HG02970 (cell line): ENCODE measurements around the gene ANKRD39.

Source experiments
- ATAC-seq: cut with Tn5 transposase; IDR thresholded peaks from one replicate; pipeline ENCODE4 v1.9.1; 2021; ENCODE audit warnings: mild to moderate bottlenecking, moderate library complexity, moderate number of reproducible peaks; ENCODE audit not compliant: unreplicated experiment, low FRiP score

ANKRD39 gene

DNA sequence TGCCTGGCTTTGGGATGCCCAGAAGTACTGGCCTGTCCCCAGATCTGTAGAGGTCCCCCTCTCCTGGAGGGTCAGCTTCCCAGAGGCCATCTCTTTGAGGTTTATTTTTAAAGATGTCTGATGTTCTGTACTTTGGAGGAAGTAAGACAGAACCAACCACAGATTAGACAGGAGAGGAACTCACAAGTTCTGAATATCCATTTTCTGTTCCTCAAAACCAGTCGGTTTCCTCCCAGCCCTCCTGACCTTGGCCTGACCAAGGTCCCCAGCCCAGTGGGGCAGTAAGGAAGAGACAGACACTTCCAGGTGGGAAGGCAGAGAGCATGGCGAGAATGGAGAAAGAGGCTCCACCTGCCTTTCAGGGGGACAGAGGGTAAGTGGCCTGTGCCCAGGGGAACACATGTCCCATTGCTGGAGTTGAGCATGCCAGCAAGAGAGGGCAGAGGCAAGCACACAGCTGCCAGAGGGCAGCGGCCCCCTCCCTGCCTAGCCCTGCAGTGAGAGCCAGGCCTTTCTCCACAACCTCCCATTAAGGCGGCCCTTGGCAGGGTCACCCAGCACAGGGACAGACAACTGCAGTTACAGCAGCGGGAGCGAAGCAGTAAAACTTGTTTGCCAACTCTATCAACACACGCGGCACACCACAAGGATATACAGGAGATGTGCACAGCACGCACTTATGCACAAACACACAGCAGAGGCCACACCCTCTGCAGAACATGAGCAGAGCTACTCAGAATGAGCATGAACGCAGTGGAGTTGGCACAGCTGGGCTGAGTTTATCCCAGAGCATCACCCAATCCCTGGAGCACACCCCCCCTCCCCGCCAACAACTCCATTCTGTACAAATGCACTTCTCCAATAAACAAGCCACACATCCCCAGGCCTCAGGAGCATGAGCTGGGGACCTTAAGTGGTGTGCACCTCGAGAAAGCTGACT, 30.5 kb upstream of the ANKRD39 start:
- no peak for ATAC-seq

DNA sequence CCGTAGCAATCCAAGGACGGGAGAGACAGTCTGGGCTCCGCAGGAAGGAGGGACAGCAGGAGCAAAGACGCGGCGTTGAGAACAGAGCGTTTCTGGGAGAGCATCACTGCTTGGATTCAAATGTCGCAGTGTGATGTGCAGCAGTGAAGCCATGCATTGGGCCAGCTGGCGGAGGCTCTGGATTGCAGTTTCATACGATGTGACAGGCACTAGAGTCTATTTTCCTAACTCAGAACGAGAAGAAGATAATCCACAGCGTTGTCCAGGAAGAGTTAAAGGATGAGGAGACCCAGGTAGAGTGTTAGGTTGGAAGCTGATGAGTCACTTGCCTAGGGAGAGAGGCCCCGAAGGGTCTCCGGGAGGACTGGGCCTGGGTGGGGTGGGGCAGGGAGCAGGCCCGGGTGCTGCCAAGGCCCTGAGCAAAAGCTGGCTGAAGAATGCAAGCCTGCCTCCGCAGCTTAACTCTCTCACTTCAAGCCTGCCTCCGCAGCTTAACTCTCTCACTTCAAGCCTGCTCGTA, 29.7 kb upstream of the ANKRD39 start:
- no peak for ATAC-seq

DNA sequence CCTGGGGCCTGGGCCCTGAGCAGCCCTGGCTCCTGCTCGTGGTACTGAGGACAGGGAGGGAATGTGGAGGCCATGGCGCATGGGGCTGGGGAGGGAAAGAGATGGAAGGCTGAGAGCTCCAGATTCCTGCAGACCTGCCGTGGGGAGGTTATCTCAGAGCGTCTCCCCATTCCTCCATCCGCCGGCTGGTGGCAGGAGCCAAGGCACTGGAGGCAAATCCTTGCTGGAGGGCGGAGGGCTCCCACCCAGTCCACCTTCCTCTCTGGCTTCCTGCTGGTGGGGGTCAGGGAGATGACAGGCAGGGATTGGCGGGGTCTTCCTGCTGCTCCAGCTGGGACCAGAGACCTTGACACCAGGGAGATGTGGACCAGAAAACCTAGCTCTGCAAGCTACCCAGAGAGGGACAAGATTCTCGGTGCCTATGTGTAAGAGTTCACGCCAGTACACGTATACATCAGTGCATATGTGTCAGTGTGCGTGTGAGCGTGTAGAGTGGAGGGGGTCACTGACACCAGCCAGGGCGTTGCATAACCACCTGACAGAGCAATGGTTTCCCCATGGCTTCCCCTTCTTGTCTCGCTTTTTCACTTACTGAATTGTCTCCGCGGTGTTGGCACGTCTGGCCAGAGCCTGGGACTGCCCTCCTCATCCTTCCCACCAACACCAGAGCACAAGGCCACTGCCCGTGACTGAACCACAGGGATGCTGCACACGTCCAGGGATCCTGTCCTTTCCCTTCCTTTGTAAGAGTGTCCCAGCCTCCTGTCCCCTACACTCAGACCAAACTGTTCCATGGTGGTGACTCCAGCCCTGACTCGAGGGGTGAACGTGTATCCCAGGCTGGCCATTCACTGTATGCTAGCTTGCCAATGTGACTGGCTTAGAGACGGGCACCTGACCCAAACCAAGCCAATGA, 27.9 kb upstream of the ANKRD39 start:
- no peak for ATAC-seq

DNA sequence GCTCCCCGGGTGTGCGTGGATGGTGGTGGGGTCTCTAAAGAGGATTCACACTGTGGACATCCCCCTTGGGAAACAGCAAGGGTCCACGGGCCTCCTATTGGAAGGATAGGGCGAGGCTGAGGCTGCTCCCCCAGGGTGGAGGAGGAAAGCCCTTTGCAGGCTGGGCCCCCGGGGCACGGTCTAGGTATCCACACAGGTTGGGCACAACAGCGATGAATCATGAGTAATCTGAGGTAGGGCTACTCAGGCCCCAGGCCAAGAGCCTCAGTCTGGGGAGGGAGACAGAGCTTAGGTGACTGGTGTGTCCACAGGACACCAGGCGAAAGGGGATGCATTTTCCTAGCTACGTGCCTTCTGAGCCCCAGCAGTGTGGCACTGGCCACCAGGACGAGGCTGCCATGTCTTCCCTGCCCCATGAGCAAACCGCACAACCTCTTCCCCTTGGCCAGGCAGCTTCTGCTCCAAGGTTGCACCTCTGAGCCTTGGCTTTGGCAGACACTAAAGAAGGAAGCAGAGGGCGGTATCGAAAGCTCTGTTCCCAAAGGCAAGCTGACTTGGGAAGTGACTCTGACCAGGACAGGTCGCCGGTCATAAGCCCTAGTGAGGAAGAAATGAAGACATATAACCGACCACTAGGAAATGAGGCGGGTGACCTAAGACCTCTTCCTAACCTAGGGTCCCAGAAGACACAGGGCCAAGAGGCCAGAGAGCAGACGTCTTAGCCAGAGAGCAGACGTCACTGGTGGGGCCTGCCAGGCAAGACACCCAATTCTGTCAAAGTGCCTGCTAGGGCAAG, 26.7 kb upstream of the ANKRD39 start:
- ATAC-seq: no peak

DNA sequence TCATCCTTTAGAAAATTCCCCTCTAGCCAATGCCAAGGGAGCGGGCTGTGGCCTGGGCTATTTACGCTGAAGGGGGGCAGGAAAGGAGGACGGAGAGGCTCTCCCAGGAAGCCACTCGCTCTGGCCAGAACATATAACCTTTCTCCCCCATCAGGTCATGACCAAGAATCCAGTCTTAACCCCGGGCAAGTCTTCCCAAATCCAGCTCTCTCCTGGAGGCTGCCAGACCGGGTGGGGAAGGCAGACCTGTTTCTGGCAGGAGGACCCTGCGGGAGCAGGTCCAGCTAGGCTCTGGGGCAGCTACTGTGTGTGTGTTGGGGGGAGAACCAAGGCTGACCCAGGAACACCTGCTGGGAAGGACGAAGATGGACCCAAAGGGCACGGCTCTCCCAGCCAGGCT, 25.5 kb upstream of the ANKRD39 start:
- ATAC-seq: no peak

DNA sequence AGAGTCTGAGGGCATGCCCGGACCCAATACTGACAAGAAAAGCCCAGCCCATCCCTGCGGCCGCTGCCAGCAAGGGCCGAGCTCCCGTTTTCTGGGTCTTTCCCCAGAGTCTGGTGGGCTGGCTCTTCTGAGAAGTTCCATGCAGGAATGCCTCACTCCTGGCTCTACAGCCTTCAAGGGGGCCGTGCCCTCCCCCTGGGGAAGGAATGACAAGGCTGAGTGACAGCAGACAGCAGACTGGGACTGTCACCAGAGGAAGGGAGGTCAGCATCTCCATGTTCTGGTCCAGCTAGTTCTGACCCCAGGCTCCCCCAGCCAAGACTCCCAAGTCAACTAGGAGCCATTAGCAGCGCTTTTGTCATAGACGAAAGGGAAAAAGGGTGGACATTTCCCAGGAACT, 25.1 kb upstream of the ANKRD39 start:
- ATAC-seq: no peak

DNA sequence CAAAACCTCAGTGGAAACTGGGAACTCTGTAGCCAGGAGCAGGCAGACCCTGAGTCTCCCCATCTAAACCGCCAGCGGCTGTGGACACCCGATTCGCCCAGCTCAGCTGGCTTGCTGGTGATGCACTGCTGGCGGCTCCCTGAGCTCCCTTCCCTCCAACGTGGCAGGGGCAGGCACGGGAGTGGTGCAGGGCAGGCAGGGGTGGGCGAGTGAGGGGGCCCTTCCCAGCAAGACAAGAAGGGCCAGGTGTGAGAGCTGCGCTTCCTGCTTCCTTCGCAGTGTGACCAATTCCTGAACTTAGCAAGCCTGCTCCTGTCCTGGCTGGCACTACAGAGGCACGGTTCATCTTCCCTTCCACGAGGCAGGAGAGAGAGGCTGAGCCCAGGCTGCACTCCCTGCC, 24.4 kb upstream of the ANKRD39 start:
- ATAC-seq: no peak

DNA sequence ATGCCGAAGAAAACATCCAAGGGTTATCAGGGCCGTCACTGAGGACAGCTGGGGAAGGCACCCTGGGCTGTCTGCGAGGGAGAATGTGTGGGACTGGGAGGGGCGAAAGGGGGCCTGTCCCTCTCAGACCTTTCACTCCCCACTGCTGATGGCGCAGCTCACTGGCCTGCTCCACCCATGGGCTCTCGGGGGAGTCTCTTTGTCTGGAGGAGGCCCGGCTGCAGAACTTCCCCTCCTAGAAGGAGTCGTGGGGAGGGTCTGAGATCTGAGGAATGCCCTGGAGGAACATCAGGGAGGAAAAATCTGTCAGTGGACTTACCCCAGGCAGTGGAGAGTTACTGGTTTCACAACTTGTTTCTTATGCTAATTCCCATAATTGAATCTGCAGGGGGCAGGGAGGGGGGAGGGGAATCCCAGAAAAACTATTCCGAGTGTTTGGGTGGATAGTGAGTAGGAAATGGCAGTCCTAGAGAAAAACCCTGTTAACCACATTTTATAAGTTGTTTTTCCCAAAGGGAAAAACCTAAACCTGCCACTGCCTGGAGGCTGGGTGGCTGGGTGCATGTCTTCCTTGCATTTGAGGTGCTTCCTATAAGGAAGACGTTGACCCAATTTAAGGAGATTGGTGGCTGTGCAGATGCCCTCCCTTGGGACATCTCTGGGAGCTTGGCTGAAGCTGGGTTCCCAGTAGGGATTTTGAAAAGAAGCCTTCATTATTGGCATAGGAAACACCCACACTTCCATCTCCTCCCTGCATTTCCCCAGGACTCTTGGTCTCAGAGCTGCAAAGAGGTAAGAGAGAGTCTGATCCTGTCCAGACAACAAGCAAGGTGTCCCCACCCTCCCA, 23.8 kb upstream of the ANKRD39 start:
- no peak for ATAC-seq

DNA sequence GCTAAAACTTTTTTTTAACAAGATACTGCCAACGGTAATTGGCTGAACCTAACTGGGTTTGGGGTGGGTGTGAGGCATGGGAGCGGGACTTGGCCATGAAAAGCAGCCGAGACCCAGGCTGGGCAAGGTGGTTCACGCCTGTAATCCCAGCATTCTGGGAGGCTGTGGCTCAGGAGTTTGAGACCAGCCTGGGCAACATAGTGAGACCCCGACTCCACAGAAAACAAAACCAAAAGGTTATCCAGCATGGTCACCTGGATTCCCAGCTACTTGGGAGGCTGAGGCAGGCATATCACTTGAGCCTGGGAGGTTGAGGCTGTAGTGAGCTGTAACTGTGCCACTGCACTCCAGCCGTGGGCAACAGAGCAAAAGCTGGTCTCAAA, 23.1 kb upstream of the ANKRD39 start:
- no peak for ATAC-seq

DNA sequence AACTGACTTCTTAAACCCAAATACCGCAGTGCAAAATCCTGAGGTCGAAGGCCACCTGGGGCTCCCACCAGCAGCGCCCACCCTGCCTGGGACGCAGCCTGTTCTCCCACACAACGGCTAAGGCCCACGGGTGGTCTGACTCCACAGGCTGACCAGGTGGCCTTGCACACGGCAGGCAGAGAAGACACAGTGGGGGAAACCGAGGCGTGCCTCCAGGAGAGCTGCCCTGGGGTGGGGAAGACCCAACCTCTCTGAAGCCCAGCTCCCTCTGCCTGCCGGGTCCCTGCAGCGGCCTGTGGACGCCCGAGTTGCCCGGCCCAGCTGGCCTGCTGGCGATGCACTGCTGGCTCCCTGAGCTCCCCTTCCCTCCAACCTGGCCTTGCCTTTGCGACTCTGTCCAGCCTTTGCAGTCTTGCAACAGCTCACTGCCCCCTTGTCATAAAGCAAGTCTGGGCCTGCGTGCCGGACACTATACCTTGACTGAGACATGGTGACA, 21.8 kb upstream of the ANKRD39 start:
- no peak for ATAC-seq

DNA sequence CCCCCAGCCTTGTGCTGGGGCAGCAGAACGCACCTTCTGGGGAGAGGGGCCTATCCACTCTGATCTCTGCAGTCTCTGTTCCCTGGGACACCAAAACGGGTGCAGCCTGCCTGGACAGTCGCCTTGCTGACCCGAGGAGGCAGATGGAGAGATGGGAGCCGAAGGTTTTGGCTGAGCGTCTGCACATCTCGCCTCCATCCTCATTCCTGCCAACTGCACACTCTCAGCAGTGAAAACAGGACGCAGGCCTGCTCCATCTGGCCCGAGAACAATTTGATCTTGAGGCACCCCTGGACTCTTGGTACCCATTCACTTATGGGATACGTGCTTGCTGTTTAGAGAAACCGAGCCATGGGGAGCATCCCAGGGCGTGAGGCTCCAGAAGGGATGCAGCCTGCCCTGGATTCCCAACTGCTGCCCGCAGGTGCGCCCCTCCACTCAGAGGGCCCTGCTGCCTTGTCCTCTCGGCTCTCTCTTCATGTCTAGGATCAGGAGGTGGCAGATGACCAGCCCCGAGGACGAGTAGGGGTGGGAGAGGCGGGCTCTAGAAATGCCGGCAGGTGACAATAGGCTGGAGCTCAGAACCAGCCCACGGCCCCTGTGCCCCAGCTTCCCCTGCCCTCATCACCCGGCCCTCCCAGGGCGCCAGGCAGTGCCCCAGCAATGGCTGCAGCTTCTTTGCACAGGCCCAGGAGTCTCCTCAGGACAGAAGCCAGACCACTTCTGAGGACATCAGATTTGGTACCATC, 21.2 kb upstream of the ANKRD39 start:
- no peak for ATAC-seq

DNA sequence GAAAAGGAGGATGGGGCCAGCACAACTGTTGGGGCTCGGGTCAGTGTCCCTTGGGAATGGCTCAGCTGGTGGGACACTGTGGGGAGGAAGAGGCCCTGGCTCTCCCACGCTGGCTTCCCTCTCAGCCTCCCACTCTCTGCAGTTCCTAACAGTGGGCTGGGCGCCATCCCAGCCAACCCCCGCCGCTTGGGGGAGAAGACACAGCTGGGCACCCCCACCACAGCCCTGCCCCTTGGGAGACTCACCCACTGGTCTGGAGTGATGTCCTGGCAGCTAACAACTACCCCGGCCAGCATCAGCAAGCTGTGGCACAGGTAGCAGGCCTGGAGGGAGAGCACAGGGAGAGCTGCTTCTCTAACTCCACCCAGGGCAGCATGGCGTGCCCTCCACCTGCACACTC, 20.4 kb upstream of the ANKRD39 start:
- ATAC-seq: no peak

DNA sequence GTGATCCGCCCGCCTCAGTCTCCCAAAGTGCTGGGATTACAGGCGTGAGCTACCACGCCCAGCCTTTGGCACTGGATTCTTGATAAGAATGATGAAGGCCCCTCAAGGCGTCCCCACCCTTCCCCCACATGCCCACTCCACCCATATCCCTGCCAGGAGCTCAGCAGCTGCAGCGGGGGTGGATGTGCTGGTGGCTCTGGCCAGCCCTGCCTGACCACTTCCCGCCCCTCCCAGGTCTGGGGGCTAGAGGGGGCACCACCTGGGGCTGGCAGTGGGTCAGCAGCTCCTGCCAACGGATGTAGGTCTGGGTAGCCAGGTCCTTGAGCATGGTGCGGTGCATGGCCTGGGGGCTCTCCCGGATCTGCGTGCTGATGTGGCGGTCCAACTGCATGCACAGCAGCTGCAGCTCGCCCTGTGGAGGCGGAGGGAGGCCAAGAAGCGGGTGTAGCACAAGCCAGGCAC, 19.8 kb upstream of the ANKRD39 start:
- no peak for ATAC-seq

DNA sequence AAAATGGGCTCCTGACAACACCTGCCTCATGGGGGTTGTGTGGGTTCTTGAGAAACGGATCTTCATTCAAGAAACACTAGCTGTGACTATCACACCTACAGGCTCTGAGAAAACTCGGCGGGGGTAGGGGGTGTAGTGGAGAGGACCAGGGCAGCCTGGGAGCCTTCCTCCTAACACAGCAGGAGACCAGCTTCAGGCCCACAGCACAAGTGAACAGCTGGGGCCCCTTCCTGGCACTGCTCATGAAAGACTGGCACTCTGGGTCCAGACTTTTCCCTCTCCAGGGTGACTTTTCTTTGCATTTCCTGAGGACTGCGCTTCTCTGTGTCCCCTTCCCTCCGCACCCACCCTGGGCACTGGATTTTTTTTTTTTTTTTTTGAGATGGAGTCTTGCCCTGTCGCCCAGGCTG, 19.2 kb upstream of the ANKRD39 start:
- ATAC-seq: no peak

DNA sequence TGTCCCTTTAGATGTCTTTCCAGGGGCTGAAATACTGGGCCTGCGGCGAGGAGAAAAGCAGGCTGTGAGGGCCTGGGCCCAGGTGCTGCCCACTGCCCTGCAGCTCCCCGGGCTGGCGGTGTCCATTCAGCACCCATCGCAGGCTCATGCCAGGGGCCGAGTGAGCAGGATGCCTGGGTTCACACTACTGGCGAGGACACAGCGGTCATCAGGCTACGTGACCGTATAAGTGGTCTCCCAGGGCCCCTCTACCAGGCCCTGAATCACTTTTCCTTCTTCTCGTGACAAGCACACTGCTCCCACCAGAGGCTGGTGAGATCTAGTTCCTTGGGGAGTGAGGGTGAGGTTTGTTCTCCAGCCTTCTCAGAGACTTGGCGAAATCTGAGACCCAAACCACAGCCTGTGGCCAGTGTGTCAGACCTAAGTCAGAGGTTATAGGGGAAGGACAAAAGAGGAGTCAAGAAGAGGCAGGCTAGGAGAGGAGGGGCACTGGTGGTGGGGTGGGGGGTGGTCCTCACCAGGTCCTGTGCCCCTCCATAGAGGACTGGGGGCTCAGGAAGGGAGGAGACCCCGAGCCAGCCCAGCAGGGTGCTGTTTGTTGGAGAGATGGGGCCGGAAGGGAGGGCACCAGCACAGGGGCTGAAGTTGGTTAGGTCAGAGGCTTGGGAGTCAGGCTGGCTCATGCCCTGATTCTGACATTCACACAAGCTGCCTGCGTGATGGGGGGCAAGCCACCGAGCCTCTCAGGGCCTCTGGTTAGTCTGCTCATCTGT, 18.6 kb upstream of the ANKRD39 start:
- ATAC-seq: no peak

DNA sequence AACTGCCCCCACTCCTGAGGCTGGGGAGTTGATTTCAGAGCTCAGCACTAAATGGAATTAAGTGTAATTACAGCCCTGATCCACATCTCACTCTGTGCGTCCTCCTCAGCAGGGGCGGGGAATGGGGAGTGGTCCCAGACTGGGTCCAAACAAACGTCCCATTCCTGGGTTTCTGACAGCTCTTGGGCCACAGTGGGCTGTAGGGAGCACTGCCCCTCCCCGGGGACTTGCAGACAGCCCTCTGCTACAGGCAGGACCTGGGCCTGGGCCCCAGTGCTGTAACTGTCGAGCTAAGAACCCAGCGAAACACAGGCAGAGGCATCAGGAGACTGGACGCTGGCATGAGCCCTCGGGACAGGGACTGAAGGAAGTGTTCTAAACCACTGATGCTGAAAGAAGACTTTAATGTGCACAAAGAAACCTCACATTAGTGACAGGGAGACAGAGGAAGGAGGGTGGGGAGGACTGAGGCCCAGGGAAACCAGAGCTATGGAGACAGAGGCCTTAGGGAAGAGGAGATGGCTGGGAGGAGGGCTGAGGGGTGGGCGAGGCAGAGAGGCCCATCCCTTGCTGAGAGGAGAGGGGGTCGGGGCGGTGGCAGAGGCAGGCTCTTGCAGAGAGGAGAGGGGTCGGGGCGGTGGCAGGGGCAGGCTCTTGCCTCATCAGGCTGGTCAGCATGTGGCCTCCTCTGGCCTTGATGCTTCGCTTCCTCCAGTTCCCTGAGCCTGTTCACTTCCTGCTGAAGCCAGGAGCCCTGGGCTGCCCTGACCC, 17.9 kb upstream of the ANKRD39 start:
- no peak for ATAC-seq

DNA sequence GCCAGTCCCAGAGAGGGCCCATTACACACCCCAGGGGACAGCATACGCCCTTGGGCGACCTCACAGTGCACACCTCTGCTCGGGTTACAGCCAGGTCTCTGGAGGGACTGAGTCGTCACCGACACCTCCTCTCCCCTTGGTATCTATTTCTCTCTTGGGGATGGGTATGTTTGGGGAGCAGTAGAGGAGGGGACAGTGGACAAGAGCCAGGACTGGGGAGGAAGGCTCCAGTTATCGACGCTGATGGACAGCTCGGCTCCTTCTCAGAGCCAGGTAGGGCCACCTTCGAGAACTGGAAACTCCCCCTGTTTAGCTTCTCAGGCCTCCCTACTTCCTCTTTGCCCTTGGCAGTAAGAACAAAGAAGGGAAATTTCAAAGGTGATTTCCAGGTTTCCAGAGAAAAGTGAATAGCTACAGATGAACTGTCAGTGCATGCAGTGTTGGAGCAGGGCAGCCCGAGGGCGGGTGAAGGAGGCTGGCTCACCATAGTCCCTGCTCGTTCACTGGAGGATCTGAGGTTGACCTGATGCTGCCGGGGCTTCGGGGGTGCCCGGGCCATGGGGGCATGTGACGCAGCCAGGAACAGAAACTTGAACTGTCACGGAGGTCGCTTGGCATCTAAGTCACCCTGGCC, 16.5 kb upstream of the ANKRD39 start:
- no peak for ATAC-seq
